Stomach (tissue), 9 donors: ENCODE data around the gene TF. TPM values are rescaled to one million over a fixed set of nuclear protein-coding genes. Genes with fewer than 3 reads are reported as not detected.

Source experiments
- DNase-seq, 2 donors: peaks; one replicate each; pipeline versions ENCODE4 v3.0.0 to v3.0.0-alpha.2; 2013 to 2019
- H3K27ac ChIP-seq, 5 donors: fragments of 200-600 bp in 4 of 5; sonication (generic) in 4 of 5; one replicate each; pipeline ENCODE4 v1.5.1; 2013 to 2019; ENCODE audit warnings: mild to moderate bottlenecking in 1 of 5, moderate library complexity in 1 of 5
- H3K27me3 ChIP-seq, 3 donors: fragments of 200-600 bp; sonication (generic); one replicate each; pipeline ENCODE4 v1.5.1; 2017 to 2019; ENCODE audit warnings: mixed run types in 1 of 3
- H3K36me3 ChIP-seq, 4 donors: fragments of 200-600 bp; sonication (generic); 1 replicate in 3 of 4; 2 replicates in 1 of 4; pipeline ENCODE4 v1.5.1; 2016 to 2019
- H3K4me1 ChIP-seq, 4 donors: fragments of 200-600 bp; sonication (generic); one replicate each; pipeline ENCODE4 v1.5.1; 2016 to 2019
- H3K4me3 ChIP-seq, 4 donors: fragments of 200-600 bp; sonication (generic) in 3 of 4; one replicate each; pipeline ENCODE4 v1.5.1; 2016 to 2019; ENCODE audit warnings: mild to moderate bottlenecking in 1 of 4
- H3K9me3 ChIP-seq, 4 donors: fragments of 200-600 bp; sonication (generic); one replicate each; pipeline ENCODE4 v1.5.1; 2016 to 2019
- CTCF ChIP-seq, 7 experiments: fragments of 450-650 bp in 4 of 7; fragments of 200-600 bp in 3 of 7; sonication (generic) in 3 of 7; IDR thresholded peaks; one replicate each; pipeline ENCODE4 v1.5.1; 2016 to 2019; ENCODE audit warnings: antibody characterized with exemption in 7 of 7, control low read depth in 2 of 7, mild to moderate bottlenecking in 1 of 7
- EP300 ChIP-seq: sonication (generic); formaldehyde crosslinking; IDR thresholded peaks from one replicate; pipeline ENCODE4 v1.6.1; 2017; ENCODE audit warnings: antibody characterized with exemption
- POLR2A ChIP-seq, 4 donors: fragments of 450-650 bp; IDR thresholded peaks; one replicate each; pipeline ENCODE4 v1.6.1; 2016; ENCODE audit warnings: antibody characterized with exemption in 4 of 4, control low read depth in 2 of 4, mild to moderate bottlenecking in 1 of 4, moderate library complexity in 1 of 4
- POLR2AphosphoS5 ChIP-seq, 3 donors: sonication (generic); formaldehyde crosslinking; IDR thresholded peaks; one replicate each; pipeline ENCODE4 v1.6.1; 2016; ENCODE audit warnings: antibody characterized with exemption in 3 of 3
- WGBS, 5 donors: extraction: QIAGEN DNeasy Blood & Tissue Kit in 3 of 5; methylation state at CpG; one replicate each; pipeline versions ENCODE4 v1.1.5 to v1.1.7; 2013 to 2018; 5-methylcytosine and 5-hydroxymethylcytosine counted together
- intact Hi-C: fragments of 100-400 bp; cut with DNase I; formaldehyde crosslinking; loops from one replicate; pipeline ENCODE4 v1.15.1; 2023; ENCODE audit warnings: low total_unique reads
- polyA plus RNA-seq, 3 donors: library from polyadenylated mRNA; stranded (reverse); fragments of 200-250 nt; gene quantifications; one replicate each; pipeline ENCODE4 v1.2.3, GENCODE V29; 2013
- total RNA-seq, 5 donors: library from RNA; depleted of rRNA; stranded (reverse); fragments of >200 nt; gene quantifications; one replicate each; pipeline versions ENCODE4 v1.1.0 to v1.2.3, GENCODE V29; 2014 to 2016
- donor health status: healthy with polysubstance abuse.
- donor health status: Bipolar disorder and iron deficiency.
- donor health status: healthy.

Gene TF
- total and polyA plus RNA-seq, 8 donors: under 0.01 to 16.2 (median 0.68) TPM; not detected in 1

- H3K27me3 ChIP-seq: no peaks in the 10 kb centered on the region
- DNase-seq: no peak
- no peak overlapping the region for H3K4me3 ChIP-seq
- 55 to 93% (median 76%) methylated on average over 3 of the region's 3 CpGs for WGBS, 5 donors
- intact Hi-C loops: no loop called here
- H3K4me1 ChIP-seq: peaks cover 0 to 2% (median 0%) of the 10 kb centered on the region in 4 donors
- no peaks in the 10 kb centered on the region for H3K9me3 ChIP-seq
- no peaks in the 10 kb centered on the region for H3K36me3 ChIP-seq
- no peak for TF ChIP-seq EP300
- TF ChIP-seq CTCF (IDR thresholded peaks at IDR 0.05): no peak
- TF ChIP-seq POLR2AphosphoS5 (IDR thresholded peaks at IDR 0.05): no peak
- no peak for TF ChIP-seq POLR2A (IDR thresholded peaks at IDR 0.05)
- no peak overlapping the region for H3K27ac ChIP-seq
Measured at GRCh38 chr3:133762539-133762938, 16.3 kb downstream of the TF start.

- DNase-seq: peak in 1 of 2 donors; percentile 81
- Histone ChIP-seq H3K27me3 (no peaks in the 10 kb centered on the region), H3K4me3 (no peak overlapping the region), H3K36me3 (no peaks in the 10 kb centered on the region), H3K27ac (no peak overlapping the region), H3K4me1 (peaks cover 0 to 2% (median 0%) of the 10 kb centered on the region in 4 donors), H3K9me3 (no peaks in the 10 kb centered on the region)
- TF ChIP-seq EP300: no peak
- no peak for TF ChIP-seq CTCF (IDR thresholded peaks at IDR 0.05)
- intact Hi-C loops: no loop called here
- 65 to 74% (median 69%) methylated on average over 6 of the region's 6 CpGs for WGBS, 5 donors
Measured at GRCh38 chr3:133763797-133764683, 17.8 kb downstream of the TF start.

GRCh38 chr3:133765256-133765655, 19.1 kb downstream of the TF start:
- TF ChIP-seq CTCF (IDR thresholded peaks at IDR 0.05): no peak
- TF ChIP-seq POLR2A (IDR thresholded peaks at IDR 0.05): no peak
- H3K4me3 ChIP-seq: no peak overlapping the region
- intact Hi-C loops: no loop called here
- H3K4me1 ChIP-seq: peaks cover 0 to 2% (median 0%) of the 10 kb centered on the region in 4 donors
- no peak overlapping the region for H3K27ac ChIP-seq
- H3K27me3 ChIP-seq: no peaks in the 10 kb centered on the region
- H3K36me3 ChIP-seq: no peaks in the 10 kb centered on the region
- H3K9me3 ChIP-seq: no peaks in the 10 kb centered on the region
- no peak for DNase-seq

GRCh38 chr3:133767607-133768006, 21.4 kb downstream of the TF start:
- no peaks in the 10 kb centered on the region for H3K36me3 ChIP-seq
- intact Hi-C loops: no loop called here
- H3K27ac ChIP-seq: no peak overlapping the region
- H3K9me3 ChIP-seq: no peaks in the 10 kb centered on the region
- TF ChIP-seq POLR2A (IDR thresholded peaks at IDR 0.05) (no peak), CTCF (IDR thresholded peaks at IDR 0.05) (no peak), EP300 (no peak), POLR2AphosphoS5 (IDR thresholded peaks at IDR 0.05) (no peak)
- peaks cover 0 to 2% (median 0%) of the 10 kb centered on the region in 4 donors for H3K4me1 ChIP-seq
- no peak for DNase-seq
- 74 to 94% (median 84%) methylated on average over 1 of the region's 1 CpG for WGBS, 5 donors
- H3K27me3 ChIP-seq: no peaks in the 10 kb centered on the region
- H3K4me3 ChIP-seq: no peak overlapping the region
